GM12873 (cell line): ENCODE results near the gene PDCD1LG2.

Experiments
- CTCF ChIP-seq: IDR thresholded peaks from 2 replicates; pipeline ENCODE4 v1.5.1; 2012; ENCODE audit warnings: low read depth, mild to moderate bottlenecking, moderate library complexity, low read length, control low read depth; ENCODE audit not compliant: insufficient read depth; ENCODE audit errors: missing control alignments

Gene PDCD1LG2

DNA sequence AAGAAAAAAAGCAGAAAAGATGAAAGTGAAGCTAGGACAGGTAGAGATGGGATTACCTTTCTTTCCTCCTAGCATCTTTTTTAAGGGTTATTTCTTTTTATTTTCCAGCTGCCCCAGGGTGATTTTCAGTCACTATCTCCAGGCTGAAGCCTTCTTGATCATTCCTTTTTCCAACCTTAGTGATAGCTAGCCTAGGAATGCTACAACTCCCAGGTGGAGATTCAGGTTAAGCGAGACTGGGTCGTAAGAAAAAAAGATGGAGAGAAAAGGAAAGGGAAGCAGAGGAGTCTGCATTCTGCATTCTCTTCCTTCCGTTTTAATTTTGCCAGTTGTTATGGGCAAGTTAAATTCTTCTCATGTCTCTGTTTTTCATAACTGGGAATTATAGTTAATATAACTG is 81.9 kb downstream of the PDCD1LG2 start:
- no peak for TF ChIP-seq CTCF

DNA sequence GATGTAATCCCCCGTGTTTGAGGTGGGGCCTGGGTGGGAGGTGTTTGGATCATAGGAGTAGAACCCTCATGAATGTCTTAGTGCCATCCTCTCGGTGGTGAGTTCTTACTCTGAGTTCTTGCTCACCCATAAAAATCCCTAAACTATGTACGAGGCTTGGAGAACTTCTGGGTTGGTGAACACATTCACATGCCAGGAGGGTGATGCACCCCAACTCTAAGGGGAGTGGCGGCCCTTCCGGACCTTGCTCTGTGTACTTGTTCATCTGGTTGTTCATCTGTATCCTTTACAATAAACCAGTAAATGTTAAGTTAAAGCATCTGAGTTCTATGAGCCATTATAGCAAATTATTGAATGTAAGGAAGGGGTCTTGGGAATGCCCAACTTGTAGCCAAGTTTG is 82.6 kb downstream of the PDCD1LG2 start:
- no peak for TF ChIP-seq CTCF

DNA sequence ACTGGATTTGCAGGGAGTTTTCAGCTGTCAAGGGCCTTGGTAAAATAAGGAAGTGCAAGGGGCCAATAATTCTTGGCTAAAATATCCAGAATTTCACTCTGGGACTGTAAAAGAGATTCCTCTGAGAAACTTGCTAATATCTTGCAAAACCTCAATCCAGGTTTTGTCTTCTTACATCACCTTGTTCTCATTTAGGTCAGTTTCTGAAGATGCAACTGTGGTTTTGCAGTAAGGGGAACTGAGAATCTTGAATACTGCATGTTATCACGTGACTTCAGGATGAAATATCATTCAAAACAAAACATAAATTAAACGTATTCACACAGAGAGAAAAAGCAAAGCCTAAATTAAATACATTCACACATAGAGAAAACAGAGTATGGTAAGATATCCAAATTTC is 83.6 kb downstream of the PDCD1LG2 start:
- TF ChIP-seq CTCF: no peak

DNA sequence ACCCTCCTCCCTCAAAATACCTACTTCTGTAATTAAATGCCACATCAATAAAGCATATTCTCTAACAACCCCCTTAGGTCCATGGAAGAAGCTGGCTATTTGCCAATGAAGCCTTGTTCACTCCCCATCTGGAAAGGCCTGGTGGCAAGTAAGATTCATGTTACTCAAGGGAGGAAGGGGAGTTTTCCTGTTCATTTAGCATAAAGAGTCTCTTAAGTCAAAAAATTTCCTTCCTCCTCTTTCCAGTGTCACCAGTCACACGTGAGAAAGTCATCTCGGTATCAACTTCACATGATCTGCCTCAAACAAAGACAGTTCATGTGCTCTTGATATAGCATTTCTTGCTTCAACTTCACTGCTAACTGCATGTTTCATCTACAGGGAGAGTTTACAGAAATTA is 85.8 kb downstream of the PDCD1LG2 start:
- no peak for TF ChIP-seq CTCF

- TF ChIP-seq CTCF: peak; percentile 12
These were observed 98.2 kb downstream of the PDCD1LG2 start for GRCh38 chr9:5608298-5609225.

- TF ChIP-seq CTCF: no peak
These were observed 98.9 kb downstream of the PDCD1LG2 start for GRCh38 chr9:5609226-5609596.

DNA sequence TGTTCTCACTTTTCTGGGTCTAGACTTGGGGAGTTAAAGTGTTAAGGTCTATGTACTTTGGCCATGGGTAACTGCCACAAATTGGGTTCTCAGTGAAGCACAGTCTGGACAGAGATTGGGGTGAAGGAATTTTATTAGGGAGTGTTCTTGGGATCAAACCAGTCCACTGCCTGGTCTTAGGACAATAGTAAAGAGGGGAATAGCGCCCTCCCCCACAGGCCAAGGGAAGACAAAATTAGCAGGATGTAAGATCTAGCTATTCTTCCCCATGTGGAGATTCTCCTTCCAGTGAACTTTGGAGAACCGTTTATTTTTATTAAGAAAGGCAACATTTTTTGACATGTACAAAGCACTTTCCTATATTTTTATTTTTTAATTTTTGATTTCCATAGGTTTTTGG is 100.2 kb downstream of the PDCD1LG2 start:
- TF ChIP-seq CTCF: peak; percentile 7
